ENCODE measurements around the gene OAS3. TPM values are rescaled to one million over a fixed set of nuclear protein-coding genes. Genes with fewer than 3 reads are reported as not detected.

The OAS3 gene
- polyA plus RNA-seq, 3 donors: 22.0 to 54.3 (median 41.9) TPM

DNA sequence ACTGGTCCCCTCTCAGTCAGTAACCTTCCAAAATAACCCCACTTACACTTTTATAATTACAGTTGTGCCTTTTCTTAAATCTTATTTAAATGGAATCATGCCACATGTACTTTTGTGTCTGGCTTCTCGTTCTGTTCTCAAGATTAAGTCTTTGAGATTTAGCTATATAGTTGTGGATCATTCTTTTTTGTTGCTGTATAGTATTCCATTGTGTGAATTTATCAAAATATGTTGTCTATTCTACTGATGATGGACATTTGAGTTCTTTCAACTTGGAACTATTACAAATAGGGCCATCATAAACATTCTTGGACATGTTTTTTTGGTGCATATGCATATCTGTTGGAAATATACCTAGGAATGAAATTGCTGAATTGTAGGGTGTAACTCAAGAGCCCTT is 9.0 kb downstream of the OAS3 start:
- Mint-ChIP-seq H3K27me3 (ENCODE audit: low read depth in 3 of 3) (peaks cover 0 to 3% (median 1%) of the 10 kb centered on the region in 3 donors), H3K36me3 (peaks cover 67 to 87% of the 10 kb centered on the region in 2 donors), H3K4me3 (no peak overlapping the region), H3K9me3 (peaks cover 0 to 3% (median 0%) of the 10 kb centered on the region in 7 donors), H3K4me1 (no peaks in the 10 kb centered on the region), H3K27ac (no peak overlapping the region)
- H3K4me1 ChIP-seq (ENCODE audit: control insufficient read depth in 1 of 2, insufficient read depth in 2 of 2, low read length in 2 of 2): no peaks in the 10 kb centered on the region
- H3K4me2 ChIP-seq (replicated peaks; ENCODE audit: extremely low read depth, low read length, poor library complexity, severe bottlenecking): no peak overlapping the region
- H3K4me3 ChIP-seq (replicated peaks in 1 of 3; ENCODE audit: low read depth in 2 of 3, low read length in 3 of 3): no peak overlapping the region
- no peak for DNase-seq
- H3K36me3 ChIP-seq (replicated peaks in 1 of 2; ENCODE audit: control insufficient read depth in 1 of 2, insufficient read depth in 2 of 2, low read length in 2 of 2): peaks cover 73 to 96% of the 10 kb centered on the region in 2 donors
- TF ChIP-seq CTCF (IDR thresholded peaks at IDR 0.05): no peak
- H3K27me3 ChIP-seq (ENCODE audit: control insufficient read depth in 2 of 2, insufficient read depth in 2 of 2, low read length in 2 of 2): no peaks in the 10 kb centered on the region
- H3K79me2 ChIP-seq (ENCODE audit: insufficient read depth, low read length): no peaks in the 10 kb centered on the region
- H4K20me1 ChIP-seq (ENCODE audit: insufficient read depth, low read length): peaks cover 25% of the 10 kb centered on the region
- intact Hi-C loops (cut with micrococcal nuclease): no loop called here
- H3K9me3 ChIP-seq (replicated peaks in 1 of 2; ENCODE audit: control insufficient read depth in 1 of 2, insufficient read depth in 1 of 2, low read length in 2 of 2): no peaks in the 10 kb centered on the region
- H3K27ac ChIP-seq (ENCODE audit: low read depth in 1 of 2, low read length in 2 of 2): no peak overlapping the region
- WGBS (ENCODE audit: insufficient coverage): no CpG with 5 or more reads among the region's 1 CpG
- no peak overlapping the region for H2AFZ ChIP-seq (ENCODE audit: insufficient read depth, low read depth, low read length, poor library complexity, severe bottlenecking)
- H3K9ac ChIP-seq (ENCODE audit: insufficient read depth, low read length, poor library complexity, severe bottlenecking): no peak overlapping the region

- no peaks in the 10 kb centered on the region for H3K4me1 Mint-ChIP-seq
- TF ChIP-seq CTCF (IDR thresholded peaks at IDR 0.05): no peak
- peaks cover 71 to 91% of the 10 kb centered on the region in 2 donors for H3K36me3 Mint-ChIP-seq
- H3K9ac ChIP-seq (ENCODE audit: insufficient read depth, low read length, poor library complexity, severe bottlenecking): no peak overlapping the region
- H3K4me1 ChIP-seq (ENCODE audit: control insufficient read depth in 1 of 2, insufficient read depth in 2 of 2, low read length in 2 of 2): no peaks in the 10 kb centered on the region
- no peak overlapping the region for H3K4me3 ChIP-seq (replicated peaks in 1 of 3; ENCODE audit: low read depth in 2 of 3, low read length in 3 of 3)
- H3K27ac ChIP-seq (ENCODE audit: low read depth in 1 of 2, low read length in 2 of 2): no peak overlapping the region
- H2AFZ ChIP-seq (ENCODE audit: insufficient read depth, low read depth, low read length, poor library complexity, severe bottlenecking): no peak overlapping the region
- peaks cover 0 to 3% (median 1%) of the 10 kb centered on the region in 3 donors for H3K27me3 Mint-ChIP-seq (ENCODE audit: low read depth in 3 of 3)
- peaks cover 29% of the 10 kb centered on the region for H4K20me1 ChIP-seq (ENCODE audit: insufficient read depth, low read length)
- H3K79me2 ChIP-seq (ENCODE audit: insufficient read depth, low read length): no peaks in the 10 kb centered on the region
- intact Hi-C loops (cut with micrococcal nuclease): no loop called here
- H3K9me3 Mint-ChIP-seq: peaks cover 0 to 3% (median 0%) of the 10 kb centered on the region in 7 donors
- no peak overlapping the region for H3K4me3 Mint-ChIP-seq
- no peak for DNase-seq
- WGBS (ENCODE audit: insufficient coverage): 100% methylated on average over 5 of the region's 5 CpGs
- H3K4me2 ChIP-seq (replicated peaks; ENCODE audit: extremely low read depth, low read length, poor library complexity, severe bottlenecking): no peak overlapping the region
- H3K27me3 ChIP-seq (ENCODE audit: control insufficient read depth in 2 of 2, insufficient read depth in 2 of 2, low read length in 2 of 2): no peaks in the 10 kb centered on the region
- no peak overlapping the region for H3K27ac Mint-ChIP-seq
- no peaks in the 10 kb centered on the region for H3K9me3 ChIP-seq (replicated peaks in 1 of 2; ENCODE audit: control insufficient read depth in 1 of 2, insufficient read depth in 1 of 2, low read length in 2 of 2)
- H3K36me3 ChIP-seq (replicated peaks in 1 of 2; ENCODE audit: control insufficient read depth in 1 of 2, insufficient read depth in 2 of 2, low read length in 2 of 2): peaks cover 74 to 99% of the 10 kb centered on the region in 2 donors
Observed at GRCh38 chr12:112947761-112948160, 9.5 kb downstream of the OAS3 start.
